Femur (tissue), 1 donor: ENCODE data around the gene SLC6A12.

Experiments
- DNase-seq: peaks from one replicate; pipeline ENCODE4 v3.0.0-alpha.2; 2017

Gene SLC6A12

DNA sequence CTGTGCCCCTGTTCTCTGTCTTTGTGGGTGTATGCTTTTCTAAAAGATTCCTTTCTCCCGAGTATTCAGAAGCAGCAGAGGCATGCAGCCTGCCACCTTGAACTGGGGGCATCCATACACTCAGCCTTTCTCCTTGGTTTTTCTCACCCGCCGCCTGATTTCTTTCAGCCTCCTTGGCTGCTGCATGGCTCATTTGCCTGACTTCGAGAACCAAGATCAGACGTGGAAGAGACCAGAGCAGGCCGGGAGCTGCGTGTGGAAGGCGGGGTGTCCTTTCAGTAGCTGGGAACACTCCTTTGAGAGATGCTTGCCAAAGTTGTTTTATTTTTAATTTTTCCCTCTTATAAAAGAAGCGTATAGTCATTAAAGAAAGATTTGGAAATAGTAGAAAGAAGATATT lies 53.1 kb downstream of the SLC6A12 start:
- DNase-seq = no peak

DNA sequence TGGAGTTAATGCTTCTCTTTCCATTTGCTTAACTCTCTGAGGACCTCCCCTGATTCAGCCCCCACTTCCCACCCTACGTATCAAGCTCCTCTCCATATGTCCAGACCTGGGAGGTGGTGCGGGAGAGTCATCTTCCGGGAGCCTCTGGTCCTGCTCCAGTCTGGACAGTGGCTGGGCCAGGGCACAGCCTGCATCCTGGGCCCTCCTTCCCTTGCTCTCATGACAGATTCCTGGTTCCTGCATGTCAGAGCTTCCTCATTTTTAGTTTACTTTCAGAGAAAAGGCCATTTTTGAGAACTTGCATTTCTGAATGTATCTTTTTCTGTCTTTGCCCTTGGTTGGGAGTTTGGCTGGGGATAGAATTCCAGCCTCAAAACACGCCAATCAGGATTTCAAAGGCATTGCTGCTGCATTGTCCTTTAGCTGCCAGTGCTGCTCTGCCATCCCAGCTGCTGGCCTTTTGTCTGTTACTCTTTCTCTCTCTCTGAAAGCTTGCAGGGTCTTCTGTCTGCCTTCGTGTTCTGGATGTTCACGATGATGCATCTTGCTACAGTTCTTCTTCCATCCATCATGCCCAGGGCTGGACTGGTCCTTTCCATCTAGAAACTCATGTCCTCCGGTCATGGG lies 54.7 kb downstream of the SLC6A12 start:
- DNase-seq = no peak

DNA sequence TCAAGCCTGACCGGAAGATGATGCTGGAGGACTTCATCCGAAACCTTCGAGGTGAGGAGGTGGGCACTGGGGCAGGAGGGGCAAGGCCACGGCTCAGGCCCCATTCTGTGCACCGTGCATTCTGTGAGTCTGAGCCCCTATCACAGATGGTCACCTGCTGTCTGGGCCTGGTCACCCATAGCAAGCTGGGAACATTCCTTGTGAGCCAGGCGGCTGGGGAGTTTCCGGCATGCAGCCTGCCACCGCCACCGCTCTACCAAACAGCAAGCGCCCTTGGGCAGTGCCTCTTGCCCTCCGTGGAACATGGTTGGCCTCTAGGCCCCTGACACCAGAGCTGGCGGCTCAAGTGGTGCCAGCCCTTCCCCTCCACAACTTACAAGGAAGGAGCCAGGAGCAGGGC lies 56.3 kb downstream of the SLC6A12 start:
- DNase-seq = no peak

DNA sequence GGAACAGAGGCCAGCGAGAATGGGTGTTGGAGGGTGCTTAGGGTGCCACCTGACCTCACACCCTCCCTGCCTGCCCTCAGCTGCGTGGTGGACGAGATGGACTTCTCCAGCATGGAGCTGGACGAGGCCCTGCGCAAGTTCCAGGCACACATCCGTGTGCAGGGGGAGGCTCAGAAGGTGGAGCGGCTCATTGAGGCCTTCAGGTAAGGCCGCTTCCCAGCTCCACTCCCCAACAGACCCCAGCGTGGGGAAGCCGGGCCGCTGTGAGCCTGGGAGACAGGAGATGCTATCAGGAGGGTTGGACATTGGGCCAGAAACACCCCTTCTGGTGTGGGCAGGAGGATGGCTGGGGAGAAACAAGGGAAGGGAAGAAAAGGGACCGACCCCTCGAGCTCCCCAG lies 57.0 kb downstream of the SLC6A12 start:
- DNase-seq = no peak

GRCh38 chr12:155646-156045 lies 58.3 kb downstream of the SLC6A12 start:
- no peak for DNase-seq

GRCh38 chr12:155006-155405 lies 59.0 kb downstream of the SLC6A12 start:
- no peak for DNase-seq

DNA sequence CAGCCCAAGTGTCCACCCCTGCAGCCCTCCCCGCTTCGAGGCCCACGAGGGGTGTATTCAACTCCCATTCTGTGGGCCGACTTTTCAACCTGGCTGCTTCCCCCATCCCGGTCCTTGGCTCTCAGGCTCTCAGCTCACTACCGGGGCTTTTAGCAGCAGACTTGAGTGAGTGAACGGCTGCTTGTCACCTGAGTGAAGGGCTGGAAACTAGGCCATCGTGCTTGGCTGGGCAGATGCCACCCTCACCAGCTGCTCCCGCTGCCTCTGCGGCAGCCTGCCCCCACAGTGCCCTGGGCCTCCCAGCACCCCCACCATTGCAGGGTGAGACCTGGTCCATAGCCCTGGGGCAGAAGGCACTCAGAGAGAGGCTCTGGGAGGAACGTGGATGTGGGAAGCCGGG lies 59.9 kb downstream of the SLC6A12 start:
- no peak for DNase-seq

- no peak for DNase-seq
Observed at GRCh38 chr12:153080-153746, 60.7 kb downstream of the SLC6A12 start.

DNA sequence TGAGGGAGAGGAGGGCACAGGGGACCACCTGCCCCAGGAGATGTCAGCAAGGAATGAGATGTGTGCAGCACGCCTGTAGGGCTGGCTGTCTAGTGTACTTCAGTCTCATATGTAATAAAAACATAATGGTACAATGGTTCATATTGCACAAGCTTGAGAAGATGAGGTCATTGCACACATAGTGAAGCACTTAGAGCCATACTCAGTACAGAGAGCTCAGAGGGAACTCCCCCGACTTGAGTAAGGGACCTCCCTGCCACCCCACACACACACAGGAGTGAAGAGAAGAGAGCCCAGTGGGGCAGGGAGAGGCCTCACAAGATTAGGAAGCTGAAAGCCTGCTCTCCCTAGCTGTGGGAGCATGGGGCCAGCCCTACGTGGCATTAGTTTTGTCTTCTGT lies 61.5 kb downstream of the SLC6A12 start:
- no peak for DNase-seq

DNA sequence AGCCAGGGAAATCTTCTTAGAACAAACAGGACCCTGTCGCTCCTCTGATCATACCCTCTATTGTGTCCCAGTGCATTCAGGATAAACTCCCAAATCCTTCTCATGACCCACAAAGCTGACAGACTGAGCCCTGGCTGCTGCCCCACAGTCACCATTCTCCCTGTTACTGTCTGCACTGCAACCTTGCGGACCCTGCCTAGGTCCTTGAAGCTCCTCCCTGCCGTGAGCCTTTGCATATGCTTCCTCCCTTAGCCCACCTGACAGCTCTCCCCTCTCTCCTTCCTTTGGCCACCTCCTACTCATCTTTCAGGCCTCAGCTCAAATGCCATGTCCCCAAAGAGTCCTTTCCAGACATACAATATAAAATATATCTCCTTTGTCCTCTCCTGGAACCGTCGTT lies 62.4 kb downstream of the SLC6A12 start:
- DNase-seq = no peak

DNA sequence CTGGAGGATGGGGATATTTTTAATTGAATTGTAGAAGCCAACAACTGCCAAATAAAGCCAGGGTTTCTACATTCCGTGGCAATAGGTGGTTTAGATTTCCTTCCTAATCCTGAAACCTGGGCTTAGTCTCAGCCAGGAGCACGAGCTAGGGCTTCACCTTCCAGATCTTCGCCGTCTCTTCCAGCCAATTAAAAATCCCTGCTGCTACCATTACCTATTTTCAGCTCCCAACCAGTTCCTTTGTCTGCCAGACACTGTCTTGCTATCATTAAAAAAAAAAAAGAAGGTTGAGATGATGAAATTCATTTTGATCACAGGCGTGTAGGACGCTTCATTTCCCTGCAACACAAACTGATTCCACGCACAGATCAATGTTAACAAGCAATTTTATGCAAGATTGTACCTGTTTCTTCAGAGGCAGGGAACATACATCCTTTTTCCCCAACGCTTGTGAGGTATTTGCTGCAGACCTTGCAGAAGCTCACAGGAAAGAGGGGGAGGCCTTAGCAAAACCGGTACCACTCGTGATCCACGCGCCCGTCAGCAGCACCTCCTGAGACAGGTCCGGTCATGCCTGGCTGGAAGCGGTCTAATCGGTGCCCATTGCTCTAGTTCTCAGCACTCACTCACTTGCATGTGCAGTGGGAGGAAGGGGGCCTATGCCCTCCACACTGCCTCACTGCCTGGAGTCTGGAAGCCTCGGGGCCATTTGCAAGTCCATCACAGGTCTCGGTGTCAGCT lies 65.1 kb downstream of the SLC6A12 start:
- no peak for DNase-seq

DNA sequence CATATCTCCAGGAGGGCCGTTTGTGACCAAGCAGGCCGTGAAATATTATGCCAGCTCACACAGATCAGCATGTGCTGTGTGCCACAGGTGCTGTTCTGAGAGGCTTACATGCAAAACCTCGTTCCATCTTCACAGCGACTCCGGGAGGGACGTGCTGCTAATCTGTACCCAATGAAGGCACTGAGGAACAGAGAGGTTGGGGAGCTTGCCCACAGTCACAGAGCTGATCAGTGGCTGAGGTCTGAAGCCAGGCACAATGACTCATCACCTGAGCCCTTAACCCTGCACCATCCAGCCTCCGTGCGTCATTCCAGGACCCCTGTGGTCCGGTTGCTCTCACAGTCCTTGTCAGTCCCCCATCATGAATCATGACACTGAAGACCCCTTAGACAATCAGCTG lies 66.7 kb downstream of the SLC6A12 start:
- DNase-seq = no peak

DNA sequence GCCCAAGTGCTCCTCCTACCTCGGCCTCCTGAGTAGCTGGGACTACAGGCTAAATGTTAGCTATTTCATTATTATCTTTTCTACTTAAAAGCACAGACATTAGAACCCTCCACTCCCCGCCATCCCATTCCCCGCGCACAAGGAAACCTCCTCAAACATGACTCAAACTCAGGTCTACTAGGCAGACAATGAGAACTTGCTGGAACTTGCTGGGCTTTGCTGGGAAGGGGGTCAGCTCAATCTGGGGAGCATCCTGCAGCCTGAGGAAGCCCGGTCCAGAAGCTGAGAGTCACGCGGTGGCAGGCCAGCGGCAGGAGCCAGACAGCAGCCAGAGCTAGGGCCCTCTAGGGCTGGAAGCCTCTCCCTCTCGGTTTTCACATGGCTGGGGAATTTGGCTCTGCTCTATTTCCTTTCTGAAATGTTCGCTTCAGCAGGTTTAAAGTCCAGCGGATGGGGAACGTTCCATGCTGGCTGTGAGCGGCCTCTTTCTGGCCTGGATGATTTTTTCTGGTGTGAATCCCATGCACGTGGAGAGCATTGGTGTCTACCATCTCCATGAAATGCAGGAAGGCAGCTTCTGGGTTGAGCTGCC lies 68.5 kb downstream of the SLC6A12 start:
- DNase-seq = no peak

- no peak for DNase-seq
Observed at GRCh38 chr12:144650-145284, 69.2 kb downstream of the SLC6A12 start.

DNA sequence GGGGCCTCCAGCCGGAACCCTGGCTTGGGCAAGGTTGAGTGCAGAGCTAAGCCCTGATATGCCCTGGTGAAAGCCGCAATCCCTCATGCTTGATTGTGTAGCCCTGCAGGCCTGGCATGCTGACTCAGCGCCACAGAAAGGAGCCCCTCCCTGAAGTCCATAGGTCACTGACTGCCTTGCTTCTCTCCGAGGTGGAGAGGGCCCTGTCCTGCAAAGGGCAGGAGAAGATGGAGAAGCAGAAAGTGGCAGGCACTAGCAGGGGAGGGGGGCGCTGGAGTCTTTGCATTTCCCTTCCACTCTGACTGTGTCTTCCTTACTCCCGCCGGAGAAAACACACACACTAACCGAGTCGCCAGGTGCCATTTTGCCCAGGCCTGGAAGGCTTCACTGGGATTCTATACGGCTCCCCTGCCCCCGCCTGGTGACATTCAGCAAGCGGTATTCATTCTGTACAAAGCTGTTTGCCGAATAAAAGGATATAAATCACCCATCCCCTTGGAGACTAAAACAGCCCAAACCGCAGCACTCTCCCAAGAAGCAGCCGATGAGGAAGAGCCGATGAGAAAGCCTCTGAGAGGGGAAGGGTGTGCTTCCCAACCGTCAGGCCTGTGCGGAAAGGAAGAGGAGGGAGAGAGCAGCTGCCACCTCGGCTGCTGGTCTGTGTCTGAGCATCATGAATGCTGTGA lies 69.8 kb downstream of the SLC6A12 start:
- DNase-seq = no peak

- DNase-seq = no peak
Observed at GRCh38 chr12:140162-140561, 73.8 kb downstream of the SLC6A12 start.
